Measurements from ENCODE around the gene CORIN. TPM values are rescaled to one million over a fixed set of nuclear protein-coding genes. Genes with fewer than 3 reads are reported as not detected.

The CORIN gene, protein sequence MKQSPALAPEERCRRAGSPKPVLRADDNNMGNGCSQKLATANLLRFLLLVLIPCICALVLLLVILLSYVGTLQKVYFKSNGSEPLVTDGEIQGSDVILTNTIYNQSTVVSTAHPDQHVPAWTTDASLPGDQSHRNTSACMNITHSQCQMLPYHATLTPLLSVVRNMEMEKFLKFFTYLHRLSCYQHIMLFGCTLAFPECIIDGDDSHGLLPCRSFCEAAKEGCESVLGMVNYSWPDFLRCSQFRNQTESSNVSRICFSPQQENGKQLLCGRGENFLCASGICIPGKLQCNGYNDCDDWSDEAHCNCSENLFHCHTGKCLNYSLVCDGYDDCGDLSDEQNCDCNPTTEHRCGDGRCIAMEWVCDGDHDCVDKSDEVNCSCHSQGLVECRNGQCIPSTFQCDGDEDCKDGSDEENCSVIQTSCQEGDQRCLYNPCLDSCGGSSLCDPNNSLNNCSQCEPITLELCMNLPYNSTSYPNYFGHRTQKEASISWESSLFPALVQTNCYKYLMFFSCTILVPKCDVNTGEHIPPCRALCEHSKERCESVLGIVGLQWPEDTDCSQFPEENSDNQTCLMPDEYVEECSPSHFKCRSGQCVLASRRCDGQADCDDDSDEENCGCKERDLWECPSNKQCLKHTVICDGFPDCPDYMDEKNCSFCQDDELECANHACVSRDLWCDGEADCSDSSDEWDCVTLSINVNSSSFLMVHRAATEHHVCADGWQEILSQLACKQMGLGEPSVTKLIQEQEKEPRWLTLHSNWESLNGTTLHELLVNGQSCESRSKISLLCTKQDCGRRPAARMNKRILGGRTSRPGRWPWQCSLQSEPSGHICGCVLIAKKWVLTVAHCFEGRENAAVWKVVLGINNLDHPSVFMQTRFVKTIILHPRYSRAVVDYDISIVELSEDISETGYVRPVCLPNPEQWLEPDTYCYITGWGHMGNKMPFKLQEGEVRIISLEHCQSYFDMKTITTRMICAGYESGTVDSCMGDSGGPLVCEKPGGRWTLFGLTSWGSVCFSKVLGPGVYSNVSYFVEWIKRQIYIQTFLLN
- total RNA-seq, result 0.40 TPM in 1 of 2 replicates, not detected in the other
- 0.07 and 0.08 TPM in 2 replicates for polyA plus RNA-seq
- polyA plus RNA-seq (2011; cell fraction: cytosol; rRNA removed), result 0.04 and 0.08 TPM in 2 replicates
- polyA plus RNA-seq (2011; cell fraction: nucleus; rRNA removed), result 0.28 and 0.35 TPM in 2 replicates
- polyA plus RNA-seq (2012), result 0.07 TPM in 2 replicates
- polyA minus RNA-seq, result 0.08 and 0.32 TPM in 2 replicates
- polyA minus RNA-seq (2011; cell fraction: cytosol; rRNA and poly(A)+ RNA removed), result 0.41 TPM
- 0.24 TPM in 2 replicates for polyA minus RNA-seq (2011; cell fraction: nucleus; rRNA and poly(A)+ RNA removed)
- percentile 16 among the genes with signal in this experiment for Bru-seq, nascent RNA
- percentile 34 among the genes with signal in this experiment for BruChase-seq, experiment 1, labeled RNA remaining after a 6-hour chase
- BruChase-seq, experiment 2, labeled RNA remaining after a 2-hour chase, result percentile 26 among the genes with signal in this experiment
- long read RNA-seq, partial matches to known transcripts, result 0 of 1 reads
- long read RNA-seq, other reads (novel, unspliced or antisense), result 1 of 1 reads

DNA sequence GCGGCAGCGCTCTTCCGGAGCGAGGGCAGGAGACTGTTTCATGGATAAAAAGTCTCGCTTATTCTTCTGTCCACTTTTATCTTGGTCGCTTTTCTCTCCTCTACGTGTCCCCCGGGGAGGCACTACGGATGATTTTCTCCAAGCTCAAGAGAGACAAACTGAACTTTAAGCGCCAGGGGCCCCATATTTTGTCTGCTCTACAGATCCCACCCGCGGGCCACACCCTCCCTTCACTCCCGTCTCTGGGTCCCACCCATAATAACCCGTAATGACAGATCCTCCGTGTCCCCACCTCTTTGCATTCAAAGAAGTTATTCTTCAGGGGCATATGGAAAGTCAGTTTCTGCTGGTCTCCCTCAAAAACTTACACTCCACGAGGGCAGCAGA is at the start of gene CORIN:
Gene CORIN, minus strand, starts transcription at position 160 of the 387 bp plus-strand sequence. Its CDS starts 118 bp downstream, at position 42.
- Histone ChIP-seq H4K20me1 (replicated peaks; ENCODE audit: control insufficient read depth, extremely low read depth, insufficient read depth, low read length) (no peaks in the 10 kb centered on the region), H3K4me3 (replicated peaks in 1 of 3; ENCODE audit: insufficient read depth in 1 of 3, low read depth in 1 of 3, low read length in 3 of 3) (peak within 1 kb of the TSS; percentile 15 to 57 (median 16)), H3K9me1 (replicated peaks; ENCODE audit: control insufficient read depth, extremely low read depth, insufficient read depth, low read length) (no peaks in the 10 kb centered on the region), H3K79me2 (ENCODE audit: control insufficient read depth, insufficient read depth, low read length) (no peaks in the 10 kb centered on the region), H3K4me2 (ENCODE audit: insufficient read depth, low read length) (peak within 1 kb of the TSS; percentile 90), H3K9me3 (replicated peaks; ENCODE audit: control insufficient read depth, insufficient read depth, low read length) (no peaks in the 10 kb centered on the region), H3K4me1 (ENCODE audit: control insufficient read depth, extremely low read depth, insufficient read depth, low read length) (peaks cover 18% of the 10 kb centered on the region), H3K27ac (ENCODE audit: insufficient read depth, low read depth, low read length) (no peak within 1 kb of the TSS), H3K36me3 (ENCODE audit: control insufficient read depth in 2 of 2, extremely low read depth in 1 of 2, insufficient read depth in 2 of 2, low read length in 2 of 2) (no peaks in the 10 kb centered on the region), H2AFZ (ENCODE audit: low read depth, low read length) (peak within 1 kb of the TSS; percentile 84), H3K27me3 (ENCODE audit: control insufficient read depth in 2 of 2, insufficient read depth in 2 of 2, low read length in 2 of 2) (peaks cover 2 to 8% of the 10 kb centered on the region in 2 experiments), H3K9ac (replicated peaks; ENCODE audit: extremely low read depth, insufficient read depth, low read length) (no peak within 1 kb of the TSS)
- no TSS peak for BruUV-seq (replicated peaks)
- dilution Hi-C loops (cut with MboI; ENCODE audit: extremely low pct_ligation_motif_present, low sequenced_read_pairs), result no loop called here
- FAIRE-seq (no peak), DNase-seq (ENCODE audit: low read depth, low spot score) (no peak)
- intact Hi-C loops (cut with micrococcal nuclease), result loop anchor here (2.0 to 10.0 kb wide), 5 partner anchors 74 to 353 kb away; partner anchors contain the start of genes ATP10D and NFXL1
- POLR2A ChIA-PET, result no interaction called here
- TF ChIP-seq, protein P1, sequence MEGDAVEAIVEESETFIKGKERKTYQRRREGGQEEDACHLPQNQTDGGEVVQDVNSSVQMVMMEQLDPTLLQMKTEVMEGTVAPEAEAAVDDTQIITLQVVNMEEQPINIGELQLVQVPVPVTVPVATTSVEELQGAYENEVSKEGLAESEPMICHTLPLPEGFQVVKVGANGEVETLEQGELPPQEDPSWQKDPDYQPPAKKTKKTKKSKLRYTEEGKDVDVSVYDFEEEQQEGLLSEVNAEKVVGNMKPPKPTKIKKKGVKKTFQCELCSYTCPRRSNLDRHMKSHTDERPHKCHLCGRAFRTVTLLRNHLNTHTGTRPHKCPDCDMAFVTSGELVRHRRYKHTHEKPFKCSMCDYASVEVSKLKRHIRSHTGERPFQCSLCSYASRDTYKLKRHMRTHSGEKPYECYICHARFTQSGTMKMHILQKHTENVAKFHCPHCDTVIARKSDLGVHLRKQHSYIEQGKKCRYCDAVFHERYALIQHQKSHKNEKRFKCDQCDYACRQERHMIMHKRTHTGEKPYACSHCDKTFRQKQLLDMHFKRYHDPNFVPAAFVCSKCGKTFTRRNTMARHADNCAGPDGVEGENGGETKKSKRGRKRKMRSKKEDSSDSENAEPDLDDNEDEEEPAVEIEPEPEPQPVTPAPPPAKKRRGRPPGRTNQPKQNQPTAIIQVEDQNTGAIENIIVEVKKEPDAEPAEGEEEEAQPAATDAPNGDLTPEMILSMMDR (IDR thresholded peaks at IDR 0.05; ENCODE audit: extremely low read depth in 1 of 2, insufficient read depth in 1 of 2, low read depth in 1 of 2, low read length in 2 of 2), result no peak
- TF ChIP-seq POLR2A (IDR thresholded peaks at IDR 0.05; ENCODE audit: low read depth, low read length) (no peak), EZH2 (IDR thresholded peaks at IDR 0.05; ENCODE audit: borderline replicate concordance, low read depth, low read length, severe bottlenecking) (no peak), GATA2 (IDR thresholded peaks at IDR 0.05; ENCODE audit: insufficient read depth, insufficient read length, low read depth, low read length) (no peak), MYC (IDR thresholded peaks at IDR 0.05; ENCODE audit: low read depth, low read length) (no peak), POLR2AphosphoS5 (IDR thresholded peaks at IDR 0.05; ENCODE audit: insufficient read depth, low read depth, low read length) (no peak), JUN (IDR thresholded peaks at IDR 0.05; ENCODE audit: borderline replicate concordance, insufficient read depth, insufficient read length, low read depth) (no peak), FOS (IDR thresholded peaks at IDR 0.05; ENCODE audit: borderline replicate concordance, insufficient read depth, low read length) (no peak)
- TF ChIP-seq, protein P2, sequence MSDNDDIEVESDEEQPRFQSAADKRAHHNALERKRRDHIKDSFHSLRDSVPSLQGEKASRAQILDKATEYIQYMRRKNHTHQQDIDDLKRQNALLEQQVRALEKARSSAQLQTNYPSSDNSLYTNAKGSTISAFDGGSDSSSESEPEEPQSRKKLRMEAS (IDR thresholded peaks at IDR 0.05; ENCODE audit: insufficient read depth, insufficient read length), result no peak
- CTCF ChIA-PET, result interaction anchor here (1.7 to 5.3 kb wide), 6 partner anchors 9 to 169 kb away, joined by 5 to 67 read pairs (median 18); no protein-coding TSS in a partner anchor
